H9 (cell line): Measurements from ENCODE around the gene PAFAH1B1. TPM values are rescaled to one million over a fixed set of nuclear protein-coding genes. Genes with fewer than 3 reads are reported as not detected.
A peak's percentile ranks its signal among the peaks of the same experiment; 100 is the strongest.

ENCODE experiments used
- DNase-seq: peaks from one replicate; pipeline ENCODE4 v3.0.0-alpha.2; 2017
- H2AFZ ChIP-seq: one replicate; pipeline ENCODE4 v1.6.1; 2013; ENCODE audit warnings: mild to moderate bottlenecking, low read length, control low read depth, moderate library complexity
- H2AK5ac ChIP-seq: 2 replicates; pipeline ENCODE4 v1.6.1; 2013; ENCODE audit warnings: low read length, control low read depth, mixed read lengths; ENCODE audit not compliant: insufficient read length
- H2BK120ac ChIP-seq: one replicate; pipeline ENCODE4 v1.6.1; 2013; ENCODE audit warnings: low read depth, mild to moderate bottlenecking, low read length, control low read depth, inconsistent platforms; ENCODE audit not compliant: poor library complexity, severe bottlenecking
- H2BK12ac ChIP-seq: 2 replicates; pipeline ENCODE4 v1.6.1; 2013; ENCODE audit warnings: low read length, control low read depth, mixed read lengths, low read depth; ENCODE audit not compliant: insufficient read length
- H2BK15ac ChIP-seq: 2 replicates; pipeline ENCODE4 v1.6.1; 2013; ENCODE audit warnings: low read depth, low read length, control low read depth
- H2BK20ac ChIP-seq: one replicate; pipeline ENCODE4 v1.6.1; 2013; ENCODE audit warnings: low read depth, mild to moderate bottlenecking, low read length, control low read depth, inconsistent platforms; ENCODE audit not compliant: poor library complexity, severe bottlenecking
- H2BK5ac ChIP-seq: 2 replicates; pipeline ENCODE4 v1.6.1; 2013; ENCODE audit warnings: low read length, control low read depth, mixed read lengths; ENCODE audit not compliant: insufficient read length
- H3K14ac ChIP-seq: 2 replicates; pipeline ENCODE4 v1.6.1; 2013; ENCODE audit warnings: low read length, control low read depth; ENCODE audit not compliant: insufficient read depth
- H3K18ac ChIP-seq: 2 replicates; pipeline ENCODE4 v1.6.1; 2013; ENCODE audit warnings: low read depth, mild to moderate bottlenecking, mixed read lengths, low read length, control low read depth; ENCODE audit not compliant: insufficient read length
- H3K23ac ChIP-seq: 2 replicates; pipeline ENCODE4 v1.6.1; 2013; ENCODE audit warnings: low read length, control low read depth, mixed read lengths, low read depth; ENCODE audit not compliant: insufficient read length
- H3K23me2 ChIP-seq: 2 replicates; pipeline ENCODE4 v1.6.1; 2013; ENCODE audit warnings: low read depth, mild to moderate bottlenecking, mixed read lengths, low read length, control low read depth; ENCODE audit not compliant: insufficient read length, poor library complexity, severe bottlenecking
- H3K27ac ChIP-seq: 2 replicates; pipeline ENCODE4 v1.5.1; 2013; ENCODE audit warnings: low read length, control low read depth, mixed read lengths, low read depth; ENCODE audit not compliant: insufficient read length
- H3K27me3 ChIP-seq: 2 replicates; pipeline ENCODE4 v1.6.1; 2013; ENCODE audit warnings: low read length, control low read depth, inconsistent platforms; ENCODE audit not compliant: insufficient read depth
- H3K4ac ChIP-seq: 2 replicates; pipeline ENCODE4 v1.6.1; 2013; ENCODE audit warnings: low read depth, mild to moderate bottlenecking, control low read depth, inconsistent platforms, low read length, moderate library complexity
- H3K4me1 ChIP-seq: 2 replicates; pipeline ENCODE4 v1.6.1; 2013; ENCODE audit warnings: low read length, control low read depth, inconsistent platforms; ENCODE audit not compliant: insufficient read depth
- H3K4me2 ChIP-seq: 2 replicates; pipeline ENCODE4 v1.6.1; 2013; ENCODE audit warnings: low read length, control low read depth, mixed read lengths; ENCODE audit not compliant: insufficient read length, insufficient read depth
- H3K56ac ChIP-seq: 2 replicates; pipeline ENCODE4 v1.6.1; 2013; ENCODE audit warnings: low read depth, mild to moderate bottlenecking, mixed read lengths, low read length, control low read depth; ENCODE audit not compliant: insufficient read length
- H3K79me1 ChIP-seq: 2 replicates; pipeline ENCODE4 v1.6.1; 2013; ENCODE audit warnings: low read depth, mild to moderate bottlenecking, moderate library complexity, low read length, control low read depth, inconsistent platforms; ENCODE audit not compliant: insufficient read depth, poor library complexity, severe bottlenecking
- H3K79me2 ChIP-seq: 2 replicates; pipeline ENCODE4 v1.6.1; 2013; ENCODE audit warnings: low read length, control low read depth, inconsistent platforms; ENCODE audit not compliant: insufficient read depth
- H3K9ac ChIP-seq: 2 replicates; pipeline ENCODE4 v1.6.1; 2013; ENCODE audit warnings: low read length, control low read depth, mixed read lengths; ENCODE audit not compliant: insufficient read length; ENCODE audit errors: extremely low read depth
- H3K9me3 ChIP-seq: one replicate; pipeline ENCODE4 v1.6.1; 2013; ENCODE audit warnings: low read depth, low read length, inconsistent platforms; ENCODE audit not compliant: control insufficient read depth
- H3T11ph ChIP-seq: one replicate; pipeline ENCODE4 v1.6.1; 2013; ENCODE audit warnings: mild to moderate bottlenecking, low read length, control low read depth, inconsistent platforms
- H4K20me1 ChIP-seq: one replicate; pipeline ENCODE4 v1.6.1; 2013; ENCODE audit not compliant: control insufficient read depth, insufficient read length, insufficient read depth
- H4K5ac ChIP-seq: 2 replicates; pipeline ENCODE4 v1.6.1; 2013; ENCODE audit warnings: low read depth, mild to moderate bottlenecking, mixed read lengths, low read length, control low read depth; ENCODE audit not compliant: insufficient read length
- H4K8ac ChIP-seq: replicated peaks from 2 replicates; pipeline ENCODE4 v1.6.1; 2013; ENCODE audit warnings: low read length, control low read depth, mixed read lengths, low read depth; ENCODE audit not compliant: insufficient read length
- H4K91ac ChIP-seq: 2 replicates; pipeline ENCODE4 v1.6.1; 2013; ENCODE audit warnings: low read depth, mild to moderate bottlenecking, moderate library complexity, mixed read lengths, low read length, control low read depth; ENCODE audit not compliant: insufficient read length
- H3K27ac Mint-ChIP-seq, 3 experiments: 2 replicates in 2 of 3; 3 replicates in 1 of 3; pipeline ENCODE4 v1.8.0; 2020 to 2021; ENCODE audit warnings: mixed read lengths in 3 of 3, mild to moderate bottlenecking in 1 of 3, moderate library complexity in 1 of 3
- H3K27me3 Mint-ChIP-seq: 2 replicates; pipeline ENCODE4 v1.8.0; 2021; ENCODE audit warnings: low read depth, mild to moderate bottlenecking, moderate library complexity, mixed read lengths
- H3K36me3 Mint-ChIP-seq, 3 experiments: 2 replicates in 2 of 3; 3 replicates in 1 of 3; pipeline ENCODE4 v1.8.0; 2020 to 2021; ENCODE audit warnings: low read depth in 3 of 3, mixed read lengths in 3 of 3; ENCODE audit not compliant: insufficient read depth in 1 of 3
- H3K4me1 Mint-ChIP-seq, 2 experiments: 2 replicates each; pipeline ENCODE4 v1.8.0; 2020; ENCODE audit warnings: mixed read lengths in 2 of 2
- H3K4me3 Mint-ChIP-seq, 2 experiments: 2 replicates in 1 of 2; 3 replicates in 1 of 2; pipeline ENCODE4 v1.8.0; 2020 to 2021; ENCODE audit warnings: mild to moderate bottlenecking in 2 of 2, mixed read lengths in 2 of 2, moderate library complexity in 1 of 2
- H3K9me3 Mint-ChIP-seq, 2 experiments: 2 replicates in 1 of 2; 3 replicates in 1 of 2; pipeline ENCODE4 v1.8.0; 2020; ENCODE audit warnings: mild to moderate bottlenecking in 2 of 2, mixed read lengths in 2 of 2, moderate library complexity in 1 of 2
- WGBS: extraction: QIAGEN DNeasy Blood & Tissue Kit; methylation state at CpG from one replicate; pipeline ENCODE4 v1.1.7; 2013; ENCODE audit warnings: missing lambda C conversion rate, low lambda C conversion rate, mixed read lengths; ENCODE audit not compliant: insufficient read length; ENCODE audit errors: extremely low coverage; 5-methylcytosine and 5-hydroxymethylcytosine counted together
- total RNA-seq: library from RNA; stranded (reverse); gene quantifications from 2 replicates; pipeline ENCODE4 v1.2.1, GENCODE V29; 2021
- TF ChIP-seq, protein P1 (sequence below): fragments of 200-600 bp; sonication (generic); conservative IDR thresholded peaks from 3 replicates; pipeline ENCODE4 v1.8.0; 2021; ENCODE audit warnings: antibody characterized with exemption, mild to moderate bottlenecking

PAFAH1B1 gene
- total RNA-seq, 1 experiment from 2014 or later = 134 TPM

GRCh38 chr17:2708585-2709182 is 115.2 kb downstream of the PAFAH1B1 start:
- H3K4me3 Mint-ChIP-seq = no peak overlapping the region
- H3K27ac Mint-ChIP-seq = peak overlapping the region; percentile 57 to 89 (median 89); a peak in 2 of 7 replicates
- H3K18ac ChIP-seq = no peak overlapping the region
- no peak overlapping the region for H3K56ac ChIP-seq
- no peak overlapping the region for H4K91ac ChIP-seq
- no peaks in the 10 kb centered on the region for H4K20me1 ChIP-seq
- H2AFZ ChIP-seq = no peak overlapping the region
- no peaks in the 10 kb centered on the region for H3K9me3 ChIP-seq
- H2BK120ac ChIP-seq = no peak overlapping the region
- TF ChIP-seq, protein P1, sequence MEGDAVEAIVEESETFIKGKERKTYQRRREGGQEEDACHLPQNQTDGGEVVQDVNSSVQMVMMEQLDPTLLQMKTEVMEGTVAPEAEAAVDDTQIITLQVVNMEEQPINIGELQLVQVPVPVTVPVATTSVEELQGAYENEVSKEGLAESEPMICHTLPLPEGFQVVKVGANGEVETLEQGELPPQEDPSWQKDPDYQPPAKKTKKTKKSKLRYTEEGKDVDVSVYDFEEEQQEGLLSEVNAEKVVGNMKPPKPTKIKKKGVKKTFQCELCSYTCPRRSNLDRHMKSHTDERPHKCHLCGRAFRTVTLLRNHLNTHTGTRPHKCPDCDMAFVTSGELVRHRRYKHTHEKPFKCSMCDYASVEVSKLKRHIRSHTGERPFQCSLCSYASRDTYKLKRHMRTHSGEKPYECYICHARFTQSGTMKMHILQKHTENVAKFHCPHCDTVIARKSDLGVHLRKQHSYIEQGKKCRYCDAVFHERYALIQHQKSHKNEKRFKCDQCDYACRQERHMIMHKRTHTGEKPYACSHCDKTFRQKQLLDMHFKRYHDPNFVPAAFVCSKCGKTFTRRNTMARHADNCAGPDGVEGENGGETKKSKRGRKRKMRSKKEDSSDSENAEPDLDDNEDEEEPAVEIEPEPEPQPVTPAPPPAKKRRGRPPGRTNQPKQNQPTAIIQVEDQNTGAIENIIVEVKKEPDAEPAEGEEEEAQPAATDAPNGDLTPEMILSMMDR = no peak
- H2AK5ac ChIP-seq = no peak overlapping the region
- H3K4ac ChIP-seq = no peak overlapping the region
- H2BK20ac ChIP-seq = no peak overlapping the region
- no peak overlapping the region for H3K27ac ChIP-seq
- DNase-seq = no peak
- H3K79me1 ChIP-seq = no peaks in the 10 kb centered on the region
- H3K4me1 ChIP-seq = peaks cover 4% of the 10 kb centered on the region; the same call in 1 of the 2 replicates
- no peak overlapping the region for H4K5ac ChIP-seq
- no peak overlapping the region for H3K9ac ChIP-seq
- no CpG with 5 or more reads among the region's 21 CpGs for WGBS
- H3K4me1 Mint-ChIP-seq = peaks cover 47 to 61% of the 10 kb centered on the region in 2 experiments
- no peaks in the 10 kb centered on the region; the same call in 1 of the 2 replicates for H3K27me3 ChIP-seq
- no peak overlapping the region for H4K8ac ChIP-seq
- H2BK15ac ChIP-seq = no peak overlapping the region
- no peak overlapping the region for H3K23ac ChIP-seq
- peaks cover 0 to 11% (median under 1%) of the 10 kb centered on the region in 3 experiments; a peak in 2 of 7 replicates for H3K36me3 Mint-ChIP-seq
- peaks cover 17% of the 10 kb centered on the region; the same call in 1 of the 2 replicates for H3K79me2 ChIP-seq
- peaks cover 13% of the 10 kb centered on the region for H3K23me2 ChIP-seq
- no peak overlapping the region for H3K14ac ChIP-seq
- no peaks in the 10 kb centered on the region; a peak in 1 of 5 replicates for H3K9me3 Mint-ChIP-seq
- no peak overlapping the region for H2BK5ac ChIP-seq
- peaks cover 16% of the 10 kb centered on the region for H3K27me3 Mint-ChIP-seq
- H2BK12ac ChIP-seq = no peak overlapping the region
- H3T11ph ChIP-seq = no peak overlapping the region
- no peak overlapping the region for H3K4me2 ChIP-seq
